ENCODE data around the gene AKAP13. TPM values are rescaled to one million over a fixed set of nuclear protein-coding genes. Genes with fewer than 3 reads are reported as not detected.

Gene AKAP13
- total and polyA plus RNA-seq, 2 of the 8 experiments (the other 6 are each of a cell fraction or from before 2014, with no cell fraction given): 14.0 to 46.2 TPM

- H3K36me3 ChIP-seq (ENCODE audit: control insufficient read depth in 2 of 4, insufficient read depth in 4 of 4, low read length in 3 of 4): peaks cover 0 to 8% (median 5%) of the 10 kb centered on the region in 4 experiments; a peak in 4 of 8 replicates
- H3K79me1 ChIP-seq (ENCODE audit: low read depth, low read length): no peaks in the 10 kb centered on the region
- no peak overlapping the region for H4K5ac ChIP-seq (ENCODE audit: insufficient read length, low read depth, low read length)
- no peak overlapping the region for H3K18ac ChIP-seq (ENCODE audit: extremely low read depth, low read length)
- no peak for FAIRE-seq
- H2BK12ac ChIP-seq (ENCODE audit: low read depth, low read length): no peak overlapping the region
- H4K20me1 ChIP-seq (replicated peaks in 1 of 2; ENCODE audit: control insufficient read depth in 1 of 2, insufficient read depth in 2 of 2, low read length in 2 of 2): no peaks in the 10 kb centered on the region
- no peak overlapping the region for H3K23ac ChIP-seq (ENCODE audit: insufficient read length)
- no peak overlapping the region for H2AK5ac ChIP-seq (ENCODE audit: low read depth, low read length)
- no peaks in the 10 kb centered on the region for H3K27me3 ChIP-seq (replicated peaks in 1 of 4; ENCODE audit: control insufficient read depth in 3 of 4, extremely low read depth in 1 of 4, insufficient read depth in 3 of 4, low read length in 3 of 4)
- POLR2A ChIA-PET (ENCODE audit: partially characterized antibody): no interaction called here
- no peak overlapping the region for H3K9ac ChIP-seq (replicated peaks in 1 of 4; ENCODE audit: extremely low read depth in 1 of 4, low read depth in 3 of 4, low read length in 3 of 4)
- no peaks in the 10 kb centered on the region for H3K79me2 ChIP-seq (ENCODE audit: control insufficient read depth in 1 of 2, insufficient read depth in 2 of 2, low read length in 2 of 2)
- no peak overlapping the region for H3K27ac ChIP-seq (ENCODE audit: low read depth, low read length)
- H4K91ac ChIP-seq (replicated peaks; ENCODE audit: insufficient read length, low read length): no peak overlapping the region
- H2AFZ ChIP-seq (ENCODE audit: low read length): no peak overlapping the region
- H2BK5ac ChIP-seq (ENCODE audit: low read depth, low read length): no peak overlapping the region
- no peak overlapping the region for H3K4me3 ChIP-seq (ENCODE audit: extremely low read depth in 1 of 4, insufficient read depth in 2 of 4, low read depth in 3 of 4, low read length in 4 of 4)
- H3K4me2 ChIP-seq (ENCODE audit: insufficient read depth in 1 of 2, low read depth in 2 of 2, low read length in 2 of 2): no peak overlapping the region
- WGBS, 2 experiments (ENCODE audit: extremely low coverage in 1 of 2, insufficient coverage in 1 of 2, insufficient read length in 1 of 2, insufficient replicate concordance in 2 of 2, low coverage in 1 of 2, low lambda C conversion rate in 2 of 2, missing lambda C conversion rate in 1 of 2): 92% methylated on average over 2 of the region's 3 CpGs; no CpG with 5 or more reads in 1 of the 2 experiments
- H3K14ac ChIP-seq (ENCODE audit: insufficient read length): no peak overlapping the region
- no peak overlapping the region for H2BK15ac ChIP-seq (ENCODE audit: low read length)
- no peaks in the 10 kb centered on the region for H3K23me2 ChIP-seq (ENCODE audit: low read depth, low read length)
- H2BK120ac ChIP-seq (replicated peaks; ENCODE audit: low read depth, low read length): no peak overlapping the region
- no peak overlapping the region for H4K8ac ChIP-seq (ENCODE audit: extremely low read depth, insufficient read depth, low read length)
- H3K9me3 ChIP-seq (ENCODE audit: insufficient read depth in 2 of 2, low read depth in 1 of 2, low read length in 1 of 2): no peaks in the 10 kb centered on the region
- no peaks in the 10 kb centered on the region for H3K4me1 ChIP-seq (replicated peaks in 1 of 4; ENCODE audit: control insufficient read depth in 3 of 4, insufficient read depth in 4 of 4, low read length in 3 of 4)
- H2BK20ac ChIP-seq (ENCODE audit: low read length): no peak overlapping the region
- no peak overlapping the region for H3K4ac ChIP-seq (replicated peaks; ENCODE audit: insufficient read length, low read depth, low read length)
- TF ChIP-seq ATF3 (IDR thresholded peaks at IDR 0.05; ENCODE audit: insufficient read depth, low read depth, low read length) (no peak), SUZ12 (IDR thresholded peaks at IDR 0.05; ENCODE audit: low read length) (no peak), MAX (IDR thresholded peaks at IDR 0.05) (no peak), BRCA1 (IDR thresholded peaks at IDR 0.05; ENCODE audit: low read depth, low read length) (no peak), RNF2 (IDR thresholded peaks at IDR 0.05; ENCODE audit: borderline replicate concordance, low read depth, low read length, missing control alignments, poor library complexity, severe bottlenecking) (no peak), EP300 (IDR thresholded peaks at IDR 0.05; ENCODE audit: borderline replicate concordance in 1 of 2, low read depth in 2 of 2, low read length in 2 of 2) (no peak), MAFK (IDR thresholded peaks at IDR 0.05; ENCODE audit: low read depth, low read length) (no peak)
- no peak for DNase-seq (ENCODE audit: low read depth in 1 of 2, low spot score in 2 of 2)
- no peak overlapping the region for H3K56ac ChIP-seq (replicated peaks; ENCODE audit: insufficient read length, low read depth, low read length)
- CTCF ChIA-PET (ENCODE audit: partially characterized antibody): no interaction called here
These were observed 281.5 kb downstream of the AKAP13 start for GRCh38 chr15:85661859-85662258.

All from H1 (cell line).